ENCODE results near the gene ATP6V0D1.

Gene ATP6V0D1

DNA sequence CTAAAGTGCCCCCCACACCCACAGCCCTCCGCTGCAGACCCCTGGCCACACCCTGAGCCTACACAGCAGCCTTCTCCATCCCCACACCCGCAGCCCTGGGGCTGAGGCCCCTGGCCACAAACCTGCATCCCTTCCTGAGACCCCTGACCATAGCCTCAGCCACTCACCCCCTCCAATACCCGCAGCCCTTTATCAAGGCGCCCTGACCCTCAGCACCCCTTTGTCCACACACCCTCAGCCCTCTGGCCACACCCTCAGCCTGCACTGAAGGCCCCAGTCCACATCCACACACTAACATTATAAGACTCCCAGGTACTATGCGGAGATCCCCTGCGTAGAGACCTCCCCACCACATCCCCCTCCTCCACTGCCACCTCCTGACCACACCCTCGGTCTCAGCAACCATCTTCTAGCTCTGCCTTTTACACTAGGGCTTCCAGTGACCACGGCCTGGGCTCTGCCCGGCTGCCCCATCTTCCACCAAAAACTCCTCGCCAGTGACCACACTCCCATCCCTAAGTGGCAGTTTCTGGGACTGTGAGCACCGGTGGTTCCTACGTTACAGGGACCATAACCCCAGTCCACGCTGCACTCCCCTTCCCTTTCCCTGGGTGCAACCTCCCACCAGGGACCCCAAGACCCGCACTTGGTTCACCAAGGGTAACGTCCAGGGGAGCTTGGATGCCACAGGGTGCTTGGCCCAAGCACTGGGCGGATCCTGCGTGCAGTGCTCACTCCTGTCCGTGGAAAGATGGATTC lies 88.5 kb downstream of the ATP6V0D1 start:
- no peak for DNase-seq (ENCODE audit: low read depth)

DNA sequence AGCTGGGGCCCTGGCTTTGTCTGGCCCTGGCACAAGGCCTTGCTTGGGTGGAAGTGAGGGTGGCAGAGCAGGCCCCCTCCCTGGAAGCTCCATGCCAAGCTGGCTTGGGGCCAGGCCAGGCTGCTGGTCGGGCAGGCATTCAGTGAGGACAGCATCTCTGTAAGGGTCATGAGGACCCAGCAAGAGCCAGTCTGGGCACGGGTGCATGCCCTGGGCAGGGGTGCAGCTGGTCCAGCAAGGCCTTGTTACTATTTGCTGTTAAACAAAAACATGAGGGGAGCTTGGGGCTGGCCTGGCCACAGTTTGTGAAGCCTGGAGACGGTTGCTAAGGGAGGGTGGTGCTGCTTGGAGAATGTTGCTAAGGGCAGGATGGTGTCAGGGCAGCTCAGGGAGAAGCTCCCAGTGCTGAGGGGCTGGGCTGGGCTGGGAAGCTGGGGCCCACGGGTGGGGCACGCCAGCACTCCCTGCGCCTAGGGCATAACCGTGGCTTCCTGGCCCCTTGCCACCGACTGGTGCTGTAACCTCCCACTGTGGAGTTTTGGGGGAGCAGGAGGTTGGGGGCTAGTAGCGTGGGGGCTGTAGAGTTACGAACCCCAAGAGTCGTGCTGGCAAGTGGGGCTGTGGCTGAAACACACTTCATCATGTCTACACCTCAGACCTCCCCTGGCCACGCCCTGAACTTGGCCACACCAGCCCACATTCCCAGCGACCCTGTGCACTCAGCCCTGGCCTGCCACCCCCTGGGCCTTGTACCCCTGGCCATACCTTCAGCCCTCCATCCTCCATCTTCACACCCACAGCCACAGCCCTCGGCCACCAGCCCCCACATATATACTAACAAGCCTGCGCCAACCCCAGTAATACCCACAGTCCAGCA lies 89.3 kb downstream of the ATP6V0D1 start:
- no peak for DNase-seq (ENCODE audit: low read depth)

DNA sequence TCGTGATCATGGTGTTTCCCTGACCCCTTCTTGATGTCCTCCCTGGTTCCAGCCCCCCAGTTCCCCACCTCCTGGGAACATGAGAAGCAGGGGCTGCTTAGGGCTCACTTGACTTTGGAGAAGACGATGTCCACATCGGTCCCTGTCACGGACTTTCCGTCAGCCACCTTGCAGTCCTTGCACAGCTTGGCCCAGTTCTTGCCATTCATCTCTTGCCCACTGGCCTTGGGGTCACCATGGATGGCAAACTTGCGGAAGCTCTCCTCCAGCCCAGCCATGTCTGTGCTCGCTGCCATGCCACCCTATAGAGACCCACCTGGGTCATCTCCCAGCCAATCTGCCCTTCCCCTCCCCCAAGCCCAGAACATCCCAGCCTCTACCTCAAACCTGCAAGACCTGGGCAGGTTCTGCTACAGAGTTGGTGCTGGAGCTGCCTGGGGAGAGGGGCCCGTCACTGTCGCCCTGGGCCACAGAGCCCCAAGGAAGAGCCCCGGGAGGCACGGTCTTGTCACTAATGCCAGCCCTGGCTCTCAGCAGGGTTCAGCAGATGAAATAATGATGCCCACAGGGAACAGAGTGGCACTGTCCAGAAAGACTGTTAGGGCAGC lies 90.0 kb downstream of the ATP6V0D1 start:
- no peak for DNase-seq (ENCODE audit: low read depth)

DNA sequence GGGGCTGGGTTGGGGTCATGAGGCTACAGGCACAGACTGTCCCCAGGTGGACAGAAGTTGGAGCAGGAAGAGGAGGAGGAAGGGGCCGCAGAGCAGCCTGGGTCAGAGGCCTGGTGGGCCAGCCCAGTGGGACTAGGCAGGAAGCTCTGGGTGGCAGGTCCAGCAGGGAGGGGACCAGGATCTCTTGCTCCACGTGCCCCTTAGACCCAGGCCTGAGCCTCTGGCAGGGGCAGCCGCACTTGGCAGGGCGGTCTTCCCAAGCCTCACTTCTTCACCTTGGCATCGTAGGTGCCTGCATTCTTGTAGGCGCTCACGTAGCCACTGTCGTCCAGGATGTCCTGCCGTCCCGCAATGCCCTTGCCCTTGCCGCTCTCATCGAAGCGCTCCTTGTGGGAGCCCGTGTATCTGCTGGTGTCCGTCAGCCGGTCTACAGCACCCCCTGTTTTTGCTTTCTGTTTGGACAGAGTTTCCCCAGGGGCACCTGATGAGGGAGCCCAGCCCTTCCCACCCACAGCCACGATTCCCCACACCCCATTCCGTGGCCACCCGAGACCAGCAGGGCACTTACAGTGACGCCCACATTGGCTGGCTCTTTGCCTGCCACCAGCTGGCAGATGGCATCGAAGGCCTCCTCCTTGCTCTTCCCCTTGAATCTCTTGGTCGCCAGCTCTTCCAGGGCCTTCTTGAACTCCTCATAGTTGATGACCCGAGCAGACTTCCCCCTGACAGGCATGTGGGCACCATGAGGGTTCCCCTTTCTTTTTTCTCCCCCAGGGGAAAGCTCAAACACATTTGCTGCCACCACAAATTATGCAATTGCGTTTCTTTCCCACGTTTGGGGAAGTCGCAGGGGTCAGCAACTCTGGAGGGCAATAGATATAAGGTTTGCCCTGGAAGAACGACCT lies 90.8 kb downstream of the ATP6V0D1 start:
- DNase-seq (ENCODE audit: low read depth) = no peak

DNA sequence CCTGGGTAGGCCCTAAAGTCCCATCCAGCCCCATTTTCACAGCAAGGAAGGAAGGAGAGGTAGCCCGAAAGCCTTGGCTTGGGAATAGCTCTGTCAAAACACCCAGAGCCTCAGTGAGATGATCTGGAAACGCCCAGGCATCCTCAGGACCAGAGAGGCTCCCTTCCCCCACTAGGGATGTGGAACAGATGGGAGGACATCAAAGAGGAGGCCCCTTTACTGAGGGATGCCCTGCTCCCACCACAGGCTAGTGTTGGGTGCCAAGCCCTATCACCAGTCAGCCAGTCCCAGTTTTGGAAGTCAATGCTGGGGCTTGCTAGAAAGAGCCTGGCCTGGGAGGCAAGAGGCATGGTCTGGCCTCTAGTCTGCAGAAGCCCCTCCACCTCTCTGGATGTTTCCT lies 92.4 kb downstream of the ATP6V0D1 start:
- DNase-seq (ENCODE audit: low read depth) = no peak

DNA sequence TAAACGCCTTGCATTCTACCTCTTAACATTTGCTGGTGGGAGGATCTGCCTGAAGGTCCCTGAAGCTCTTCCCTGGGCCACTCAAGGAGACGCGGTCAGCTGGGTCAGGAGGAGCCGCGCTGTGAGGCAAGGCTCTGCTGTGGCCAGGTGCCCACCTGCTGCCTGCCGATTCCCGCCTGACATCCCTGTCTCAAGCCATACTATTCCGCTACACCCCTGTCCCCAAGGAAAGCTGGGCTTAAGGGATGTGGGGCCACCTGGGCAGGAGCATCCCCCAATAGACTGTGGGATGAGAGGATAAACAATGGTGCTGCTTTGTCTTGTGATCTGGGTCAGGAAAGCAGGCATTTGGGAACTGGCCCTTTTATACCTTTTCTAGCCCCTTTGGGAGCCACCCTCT lies 92.8 kb downstream of the ATP6V0D1 start:
- DNase-seq (ENCODE audit: low read depth) = no peak
